Activated CD4-positive, alpha-beta T cell treated with anti-CD3 and anti-CD28 coated beads for 36 hours (primary cell): Measurements from ENCODE around the gene PNPLA8. TPM values are rescaled to one million over a fixed set of nuclear protein-coding genes. Genes with fewer than 3 reads are reported as not detected.

ENCODE experiments used
- ATAC-seq: fragments of 200-7000 bp; cut with Tn5 transposase; one replicate; pipeline ENCODE4 v1.10.0; 2021; ENCODE audit warnings: mild to moderate bottlenecking, moderate library complexity
- CTCF ChIA-PET: fragments of 350-600 bp; sonication (Branson Sonifier 250); formaldehyde crosslinking; loops from one replicate; lab custom pipeline; 2021; ENCODE audit warnings: antibody characterized with exemption; lab: Charles Lee
- POLR2A ChIA-PET: fragments of 350-600 bp; sonication (Branson Sonifier 250); formaldehyde crosslinking; loops from one replicate; lab custom pipeline; 2021; ENCODE audit warnings: antibody characterized with exemption, inconsistent platforms; lab: Charles Lee
- DNase-seq: peaks from one replicate; pipeline ENCODE4 v3.0.0-alpha.2; 2020
- H3K27ac Mint-ChIP-seq: one replicate; pipeline ENCODE4 v1.8.0; 2021; ENCODE audit warnings: mixed read lengths
- H3K27me3 Mint-ChIP-seq: one replicate; pipeline ENCODE4 v1.8.0; 2021; ENCODE audit warnings: mixed read lengths
- H3K36me3 Mint-ChIP-seq: one replicate; pipeline ENCODE4 v1.8.0; 2021; ENCODE audit warnings: low read depth, mixed read lengths
- H3K4me1 Mint-ChIP-seq: one replicate; pipeline ENCODE4 v1.8.0; 2021; ENCODE audit warnings: mixed read lengths
- H3K4me3 Mint-ChIP-seq: one replicate; pipeline ENCODE4 v1.8.0; 2021; ENCODE audit warnings: mild to moderate bottlenecking, moderate library complexity, mixed read lengths
- H3K9me3 Mint-ChIP-seq: one replicate; pipeline ENCODE4 v1.8.0; 2021; ENCODE audit warnings: low read depth, mixed read lengths
- intact Hi-C, 2 experiments: fragments of 100-400 bp; cut with DNase I in 1 of 2; cut with micrococcal nuclease in 1 of 2; formaldehyde crosslinking; loops; one replicate each; pipeline versions ENCODE4 v1.14.2 to v1.15.1; 2022 to 2024; cut with DNase I, micrococcal nuclease
- total RNA-seq, 2 experiments: library from RNA; stranded (reverse); gene quantifications; one replicate each; pipeline ENCODE4 v1.2.3, GENCODE V29; 2021

The PNPLA8 gene
- total RNA-seq, 2 experiments from 2014 or later = 14.2 to 18.4 TPM

- Mint-ChIP-seq H3K27ac (peak overlapping the region; percentile 60), H3K36me3 (no peaks in the 10 kb centered on the region), H3K4me1 (peaks cover 11% of the 10 kb centered on the region), H3K4me3 (no peak overlapping the region), H3K9me3 (no peaks in the 10 kb centered on the region), H3K27me3 (no peaks in the 10 kb centered on the region)
- CTCF ChIA-PET = interaction anchor here (0.5 to 3.1 kb wide), 5 partner anchors 11 to 1961 kb away, joined by 3 to 10 read pairs (median 3); no protein-coding TSS in a partner anchor
- DNase-seq (peak; percentile 76), ATAC-seq (peak; percentile 99)
- POLR2A ChIA-PET = no interaction called here
- intact Hi-C loops = no loop called here
These were observed 83.8 kb downstream of the PNPLA8 start for GRCh38 chr7:108442039-108442568.

- Mint-ChIP-seq H3K27ac (no peak overlapping the region), H3K4me1 (peaks cover 11% of the 10 kb centered on the region), H3K27me3 (peaks cover 4% of the 10 kb centered on the region), H3K9me3 (no peaks in the 10 kb centered on the region), H3K4me3 (no peak overlapping the region), H3K36me3 (no peaks in the 10 kb centered on the region)
- ChIA-PET CTCF (interaction anchor here (0.5 to 3.1 kb wide), 5 partner anchors 11 to 1961 kb away, joined by 3 to 10 read pairs (median 3); no protein-coding TSS in a partner anchor), POLR2A (no interaction called here)
- intact Hi-C loops = no loop called here
- no peak for DNase-seq
- no peak for ATAC-seq
These were observed 84.5 kb downstream of the PNPLA8 start for GRCh38 chr7:108441392-108441955.

GRCh38 chr7:108440613-108441012, 85.3 kb downstream of the PNPLA8 start:
- CTCF ChIA-PET = interaction anchor here (3.1 kb wide), 1 partner anchor 12 kb away, joined by 10 read pairs; no protein-coding TSS in a partner anchor
- Mint-ChIP-seq H3K4me1 (peaks cover 11% of the 10 kb centered on the region), H3K9me3 (no peaks in the 10 kb centered on the region), H3K36me3 (no peaks in the 10 kb centered on the region), H3K27me3 (peaks cover 4% of the 10 kb centered on the region), H3K4me3 (no peak overlapping the region), H3K27ac (no peak overlapping the region)
- no peak for DNase-seq
- POLR2A ChIA-PET = no interaction called here
- intact Hi-C loops = no loop called here
- ATAC-seq = no peak

- DNase-seq = no peak
- H3K4me1 Mint-ChIP-seq = peaks cover 6% of the 10 kb centered on the region
- peaks cover 17% of the 10 kb centered on the region for H3K27me3 Mint-ChIP-seq
- CTCF ChIA-PET = no interaction called here
- intact Hi-C loops = no loop called here
- ATAC-seq = no peak
- no peaks in the 10 kb centered on the region for H3K9me3 Mint-ChIP-seq
- H3K36me3 Mint-ChIP-seq = no peaks in the 10 kb centered on the region
- H3K4me3 Mint-ChIP-seq = no peak overlapping the region
- POLR2A ChIA-PET = no interaction called here
- H3K27ac Mint-ChIP-seq = no peak overlapping the region
These were observed 89.0 kb downstream of the PNPLA8 start for GRCh38 chr7:108436906-108437305.

DNA sequence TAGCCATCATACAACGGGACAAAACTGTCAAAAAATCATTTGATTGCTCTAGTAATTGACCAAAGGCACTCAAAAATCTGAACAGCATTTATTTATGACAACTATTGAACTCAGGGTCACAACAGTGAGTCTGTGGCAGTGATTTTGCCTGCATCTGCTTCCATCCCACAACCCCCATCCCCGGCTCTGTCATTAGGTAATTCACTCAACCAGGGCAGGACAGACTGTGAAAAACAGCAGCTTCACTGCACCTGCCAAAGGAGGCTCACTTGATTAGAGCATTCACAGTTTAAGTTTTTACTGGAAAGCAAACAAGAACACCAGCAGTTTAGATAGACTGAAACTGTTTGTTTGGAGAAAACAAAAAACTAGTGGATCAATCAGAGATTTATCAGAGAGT, 91.9 kb downstream of the PNPLA8 start:
- Mint-ChIP-seq H3K27me3 (peaks cover 31% of the 10 kb centered on the region), H3K9me3 (no peaks in the 10 kb centered on the region), H3K36me3 (no peaks in the 10 kb centered on the region), H3K4me3 (no peak overlapping the region), H3K27ac (no peak overlapping the region), H3K4me1 (peaks cover 6% of the 10 kb centered on the region)
- ATAC-seq = no peak
- intact Hi-C loops = no loop called here
- CTCF ChIA-PET = interaction anchor here (1.0 kb wide), 1 partner anchor 9 kb away, joined by 3 read pairs; no protein-coding TSS in a partner anchor
- no peak for DNase-seq
- POLR2A ChIA-PET = no interaction called here

DNA sequence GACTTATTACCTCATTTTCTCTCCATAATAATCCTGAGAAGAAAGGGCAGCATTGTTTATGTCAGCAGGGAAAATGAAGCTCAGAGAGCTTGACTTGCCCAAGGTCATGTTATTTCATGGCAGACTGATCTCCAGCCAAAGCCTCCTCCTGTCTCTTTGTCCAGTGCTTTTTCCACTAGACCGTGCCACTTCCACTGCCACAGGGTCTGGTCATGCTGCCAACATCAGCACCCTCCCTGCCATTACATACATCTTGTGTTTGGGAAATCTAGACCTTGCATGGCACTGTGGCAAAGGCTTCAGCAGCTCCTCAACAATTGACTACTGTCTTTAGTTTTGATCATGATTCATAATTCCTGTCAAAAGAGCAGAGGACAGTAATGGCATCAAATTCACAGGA, 94.8 kb downstream of the PNPLA8 start:
- ATAC-seq = no peak
- peaks cover 32% of the 10 kb centered on the region for H3K27me3 Mint-ChIP-seq
- no peak for DNase-seq
- intact Hi-C loops = no loop called here
- H3K4me1 Mint-ChIP-seq = peaks cover 6% of the 10 kb centered on the region
- POLR2A ChIA-PET = no interaction called here
- no peak overlapping the region for H3K4me3 Mint-ChIP-seq
- CTCF ChIA-PET = interaction anchor here (0.6 to 1.5 kb wide), 4 partner anchors 22 to 299 kb away, joined by 3 to 5 read pairs (median 4); partner anchors contain the start of gene NRCAM
- H3K9me3 Mint-ChIP-seq = no peaks in the 10 kb centered on the region
- H3K36me3 Mint-ChIP-seq = no peaks in the 10 kb centered on the region
- no peak overlapping the region for H3K27ac Mint-ChIP-seq

DNA sequence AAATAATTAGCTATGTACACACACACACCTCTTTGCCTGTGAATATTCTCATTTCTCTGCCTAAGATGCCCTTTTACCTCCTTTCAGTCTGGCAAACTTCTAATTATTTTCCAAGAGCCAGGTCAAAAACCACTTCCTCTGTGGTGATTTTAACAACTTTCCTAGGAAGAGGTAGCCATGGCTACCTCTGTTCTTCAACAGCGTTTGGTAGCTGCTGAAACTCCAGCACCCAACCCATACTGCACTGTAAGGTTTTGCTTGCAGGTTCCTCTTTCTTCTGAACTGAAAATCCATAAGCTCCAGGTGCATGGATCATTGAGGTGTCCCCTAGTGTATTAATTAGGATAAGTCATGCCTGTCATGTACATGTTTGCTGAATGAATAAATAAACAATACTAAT, 95.3 kb downstream of the PNPLA8 start:
- intact Hi-C loops = no loop called here
- no peaks in the 10 kb centered on the region for H3K9me3 Mint-ChIP-seq
- CTCF ChIA-PET = interaction anchor here (0.6 to 1.5 kb wide), 4 partner anchors 23 to 299 kb away, joined by 3 to 5 read pairs (median 4); partner anchors contain the start of gene NRCAM
- ATAC-seq = no peak
- DNase-seq = no peak
- no peak overlapping the region for H3K27ac Mint-ChIP-seq
- H3K27me3 Mint-ChIP-seq = peaks cover 32% of the 10 kb centered on the region
- no peak overlapping the region for H3K4me3 Mint-ChIP-seq
- POLR2A ChIA-PET = no interaction called here
- H3K36me3 Mint-ChIP-seq = no peaks in the 10 kb centered on the region
- peaks cover 6% of the 10 kb centered on the region for H3K4me1 Mint-ChIP-seq

DNA sequence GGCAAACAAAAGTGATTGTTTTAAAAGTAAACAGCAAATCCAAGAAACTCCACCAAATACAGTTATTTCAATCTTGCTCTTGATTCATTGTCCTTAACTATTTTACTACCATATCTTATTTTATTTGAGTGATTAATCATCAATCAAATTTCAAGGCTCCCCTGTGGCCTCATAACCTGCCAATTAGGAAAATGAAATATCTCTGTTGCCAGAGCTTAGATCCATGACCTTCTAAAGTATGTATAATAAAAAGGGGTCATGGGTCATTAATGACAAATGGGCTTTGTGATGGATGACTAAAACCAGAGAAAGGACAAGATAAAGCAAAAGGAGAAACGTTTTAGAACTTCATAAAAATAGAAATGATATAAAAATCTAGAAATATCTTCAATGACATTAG, 98.2 kb downstream of the PNPLA8 start:
- ChIA-PET POLR2A (no interaction called here), CTCF (no interaction called here)
- H3K36me3 Mint-ChIP-seq = no peaks in the 10 kb centered on the region
- no peak for DNase-seq
- H3K27me3 Mint-ChIP-seq = peaks cover 23% of the 10 kb centered on the region
- H3K4me1 Mint-ChIP-seq = peaks cover 12% of the 10 kb centered on the region
- H3K9me3 Mint-ChIP-seq = no peaks in the 10 kb centered on the region
- no peak for ATAC-seq
- no peak overlapping the region for H3K4me3 Mint-ChIP-seq
- H3K27ac Mint-ChIP-seq = no peak overlapping the region
- intact Hi-C loops = no loop called here

GRCh38 chr7:108425714-108426275, 100.1 kb downstream of the PNPLA8 start:
- intact Hi-C loops = no loop called here
- no peak for DNase-seq
- Mint-ChIP-seq H3K27me3 (peaks cover 20% of the 10 kb centered on the region), H3K4me3 (no peak overlapping the region), H3K36me3 (no peaks in the 10 kb centered on the region), H3K27ac (no peak overlapping the region), H3K4me1 (peaks cover 14% of the 10 kb centered on the region), H3K9me3 (no peaks in the 10 kb centered on the region)
- ATAC-seq = no peak
- ChIA-PET POLR2A (no interaction called here), CTCF (no interaction called here)

- Mint-ChIP-seq H3K27me3 (peaks cover 16% of the 10 kb centered on the region), H3K27ac (no peak overlapping the region), H3K36me3 (no peaks in the 10 kb centered on the region), H3K4me3 (no peak overlapping the region), H3K4me1 (peaks cover 24% of the 10 kb centered on the region), H3K9me3 (no peaks in the 10 kb centered on the region)
- intact Hi-C loops = no loop called here
- ATAC-seq (no peak), DNase-seq (no peak)
- POLR2A ChIA-PET = no interaction called here
- CTCF ChIA-PET = interaction anchor here (1.2 kb wide), 1 partner anchor 32 kb away, joined by 3 read pairs; the partner anchor contains the start of gene NRCAM
These were observed 101.9 kb downstream of the PNPLA8 start for GRCh38 chr7:108424013-108424412.

DNA sequence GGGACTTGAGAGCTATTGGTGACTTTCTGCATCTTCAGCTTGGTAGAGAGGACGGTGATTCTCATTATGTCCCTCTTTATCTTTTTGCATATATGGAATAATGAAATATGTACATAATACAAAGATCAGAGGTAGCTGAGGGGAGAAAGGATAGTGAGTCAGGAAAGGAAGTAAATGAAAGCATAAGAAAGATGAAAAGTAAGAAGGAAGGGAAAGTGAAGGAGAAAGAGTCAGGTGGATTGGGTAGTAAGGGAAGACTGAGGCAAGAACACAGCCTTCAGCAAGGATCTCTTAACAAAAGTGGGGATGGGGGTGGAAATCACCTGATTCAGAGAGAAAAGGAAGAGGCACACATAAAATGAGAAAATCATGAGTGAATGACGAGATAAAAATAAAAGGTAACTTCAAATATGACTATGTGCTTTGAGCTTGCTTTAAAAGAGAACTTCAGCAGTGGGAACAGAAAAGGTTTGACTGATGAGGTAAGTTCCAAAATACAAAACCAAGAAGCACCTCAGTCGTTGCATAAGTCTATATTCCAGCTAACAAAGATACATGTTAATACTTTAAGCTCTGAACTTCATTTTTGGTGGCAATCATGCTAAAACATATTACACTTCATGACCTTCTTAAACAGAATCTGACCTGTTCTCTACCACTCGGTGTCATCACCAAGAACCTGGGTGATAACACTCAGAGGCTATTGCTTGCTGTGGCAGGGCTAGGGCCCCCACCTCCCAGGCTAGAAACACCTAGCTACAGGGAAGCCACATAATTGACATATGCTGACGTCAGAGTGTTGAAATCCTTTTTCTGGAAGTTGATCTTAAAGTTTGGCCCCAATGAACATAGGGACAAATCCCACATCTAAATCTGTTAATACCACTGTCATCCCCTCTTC, 102.6 kb downstream of the PNPLA8 start:
- Mint-ChIP-seq H3K27ac (peak overlapping the region; percentile 49), H3K4me1 (peaks cover 27% of the 10 kb centered on the region), H3K4me3 (no peak overlapping the region), H3K9me3 (no peaks in the 10 kb centered on the region), H3K27me3 (peaks cover 20% of the 10 kb centered on the region), H3K36me3 (no peaks in the 10 kb centered on the region)
- peak; percentile 73 for ATAC-seq
- ChIA-PET POLR2A (no interaction called here), CTCF (interaction anchor here (1.2 kb wide), 1 partner anchor 33 kb away, joined by 3 read pairs; the partner anchor contains the start of gene NRCAM)
- peak; percentile 20 for DNase-seq
- intact Hi-C loops = no loop called here
